Thoracic aorta (tissue), 2 donors: ENCODE measurements around the gene MRPS5. TPM values are rescaled to one million over a fixed set of nuclear protein-coding genes. Genes with fewer than 3 reads are reported as not detected.
"Not testable (repeated sequence)": the region's sequence is repeated elsewhere in the genome, so short reads cannot be mapped to it uniquely, and the experiment has no call there.

Experiments
- ATAC-seq: fragments of 150-250 bp; one replicate; pipeline ENCODE4 v1.8.0; 2017; ENCODE audit warnings: low read depth; ENCODE audit not compliant: insufficient number of reproducible peaks, low FRiP score
- DNase-seq: peaks from one replicate; pipeline ENCODE4 v3.0.0-alpha.2; 2020; ENCODE audit warnings: low spot score
- H3K27ac ChIP-seq, 2 donors: fragments of 200-600 bp; sonication (generic); 1 replicate in 1 of 2; 2 replicates in 1 of 2; pipeline ENCODE4 v1.5.1; 2016; ENCODE audit warnings: mild to moderate bottlenecking in 2 of 2, moderate library complexity in 2 of 2
- H3K27me3 ChIP-seq: fragments of 200-600 bp; sonication (generic); replicated peaks from 2 replicates; pipeline ENCODE4 v1.6.0; 2016; ENCODE audit warnings: mild to moderate bottlenecking; ENCODE audit not compliant: insufficient read depth
- H3K36me3 ChIP-seq: fragments of 200-600 bp; sonication (generic); one replicate; pipeline ENCODE4 v1.5.1; 2016
- H3K4me1 ChIP-seq, 2 donors: fragments of 200-600 bp; sonication (generic); 1 replicate in 1 of 2; 2 replicates in 1 of 2; pipeline versions ENCODE4 v1.5.1 to v1.6.0; 2016; ENCODE audit warnings: low read depth in 2 of 2, mild to moderate bottlenecking in 1 of 2; ENCODE audit not compliant: control insufficient read depth in 1 of 2
- H3K4me3 ChIP-seq: fragments of 200-600 bp; sonication (generic); 2 replicates; pipeline ENCODE4 v1.5.1; 2016; ENCODE audit warnings: mild to moderate bottlenecking
- H3K9me3 ChIP-seq: fragments of 200-600 bp; sonication (generic); 2 replicates; pipeline ENCODE4 v1.5.1; 2016
- CTCF ChIP-seq: fragments of 200-600 bp; sonication (generic); IDR thresholded peaks from one replicate; pipeline ENCODE4 v1.5.1; 2019; ENCODE audit warnings: antibody characterized with exemption
- total RNA-seq, 2 donors: library from RNA; depleted of rRNA; stranded (reverse); fragments of >200 nt; gene quantifications; one replicate each; pipeline versions ENCODE4 v1.1.0 to v1.2.3, GENCODE V29; 2016

MRPS5 gene
- total RNA-seq, 2 donors from 2014 or later = 35.3 to 44.8 TPM

GRCh38 chr2:95041060-95041823, 80.4 kb downstream of the MRPS5 start:
- Histone ChIP-seq H3K36me3 (no peaks in the 10 kb centered on the region), H3K27ac (no peak overlapping the region), H3K9me3 (no peaks in the 10 kb centered on the region), H3K4me3 (no peak overlapping the region), H3K27me3 (no peaks in the 10 kb centered on the region), H3K4me1 (peaks cover 0 to 8% of the 10 kb centered on the region in 2 donors)
- ATAC-seq (no peak), DNase-seq (no peak)
- no peak for TF ChIP-seq CTCF

- H3K4me3 ChIP-seq = no peak overlapping the region
- no peak for DNase-seq
- no peak for TF ChIP-seq CTCF
- H3K4me1 ChIP-seq = peaks cover 0 to 8% of the 10 kb centered on the region in 2 donors
- no peaks in the 10 kb centered on the region for H3K27me3 ChIP-seq
- no peak overlapping the region for H3K27ac ChIP-seq
- ATAC-seq = no peak
- no peaks in the 10 kb centered on the region for H3K9me3 ChIP-seq
- no peaks in the 10 kb centered on the region for H3K36me3 ChIP-seq
Observed at GRCh38 chr2:95040426-95040825, 81.2 kb downstream of the MRPS5 start.

GRCh38 chr2:95039978-95040377, 81.6 kb downstream of the MRPS5 start:
- Histone ChIP-seq H3K36me3 (no peaks in the 10 kb centered on the region), H3K4me3 (no peak overlapping the region), H3K4me1 (peaks cover 0 to 8% of the 10 kb centered on the region in 2 donors), H3K27me3 (no peaks in the 10 kb centered on the region), H3K27ac (no peak overlapping the region), H3K9me3 (no peaks in the 10 kb centered on the region)
- ATAC-seq = no peak
- no peak for TF ChIP-seq CTCF
- no peak for DNase-seq

GRCh38 chr2:95039363-95039762, 82.2 kb downstream of the MRPS5 start:
- DNase-seq (no peak), ATAC-seq (no peak)
- Histone ChIP-seq H3K4me3 (no peak overlapping the region), H3K4me1 (peaks cover 0 to 8% of the 10 kb centered on the region in 2 donors), H3K27me3 (no peaks in the 10 kb centered on the region), H3K9me3 (no peaks in the 10 kb centered on the region), H3K27ac (no peak overlapping the region), H3K36me3 (no peaks in the 10 kb centered on the region)
- TF ChIP-seq CTCF = no peak

GRCh38 chr2:95038635-95039298, 82.8 kb downstream of the MRPS5 start:
- no peak for ATAC-seq
- Histone ChIP-seq H3K27me3 (no peaks in the 10 kb centered on the region), H3K36me3 (no peaks in the 10 kb centered on the region), H3K4me3 (no peak overlapping the region), H3K27ac (no peak overlapping the region), H3K9me3 (no peaks in the 10 kb centered on the region), H3K4me1 (peaks cover 0 to 7% of the 10 kb centered on the region in 2 donors)
- DNase-seq = no peak
- no peak for TF ChIP-seq CTCF

GRCh38 chr2:95037841-95038585, 83.6 kb downstream of the MRPS5 start:
- not testable (repeated sequence) for H3K4me1 ChIP-seq, DNase-seq, ATAC-seq, H3K9me3 ChIP-seq, H3K27me3 ChIP-seq, H3K4me3 ChIP-seq, H3K27ac ChIP-seq, H3K36me3 ChIP-seq
